Omental fat pad (tissue), 4 donors: Measurements from ENCODE around the gene PTPN14. TPM values are rescaled to one million over a fixed set of nuclear protein-coding genes. Genes with fewer than 3 reads are reported as not detected.
"Not testable (repeated sequence)": the region's sequence is repeated elsewhere in the genome, so short reads cannot be mapped to it uniquely, and the experiment has no call there.

Experiments used
- ATAC-seq: fragments of 150-250 bp; one replicate; pipeline ENCODE4 v1.9.1; 2016; ENCODE audit warnings: mild to moderate bottlenecking, moderate library complexity; ENCODE audit not compliant: low FRiP score
- DNase-seq: peaks from one replicate; pipeline ENCODE4 v3.0.0-alpha.2; 2019; ENCODE audit warnings: low spot score
- CTCF ChIP-seq, 3 donors: fragments of 450-650 bp; IDR thresholded peaks; one replicate each; pipeline ENCODE4 v1.5.1; 2016 to 2017; ENCODE audit warnings: antibody characterized with exemption in 3 of 3, mild to moderate bottlenecking in 3 of 3, moderate library complexity in 2 of 3
- total RNA-seq, 4 donors: library from RNA; depleted of rRNA; stranded (reverse); fragments of >200 nt; gene quantifications; one replicate each; pipeline ENCODE4 v1.1.0, GENCODE V29; 2016

PTPN14 gene
- total RNA-seq, 4 donors from 2014 or later: 27.1 to 39.1 (median 35.7) TPM

- ATAC-seq: no peak
- no peak for TF ChIP-seq CTCF (IDR thresholded peaks at IDR 0.05)
- DNase-seq: no peak
Measured at GRCh38 chr1:214525535-214526019, 25.8 kb downstream of the PTPN14 start.

GRCh38 chr1:214524824-214525223, 26.6 kb downstream of the PTPN14 start:
- DNase-seq (no peak), ATAC-seq (no peak)
- no peak for TF ChIP-seq CTCF (IDR thresholded peaks at IDR 0.05)

GRCh38 chr1:214523124-214523824, 28.1 kb downstream of the PTPN14 start:
- no peak for TF ChIP-seq CTCF (IDR thresholded peaks at IDR 0.05)
- no peak for DNase-seq
- no peak for ATAC-seq

GRCh38 chr1:214521458-214521857, 29.9 kb downstream of the PTPN14 start:
- DNase-seq, ATAC-seq: not testable (repeated sequence)

- ATAC-seq: no peak
- no peak for DNase-seq
- no peak for TF ChIP-seq CTCF (IDR thresholded peaks at IDR 0.05)
Measured at GRCh38 chr1:214520544-214521165, 30.7 kb downstream of the PTPN14 start.

- ATAC-seq (no peak), DNase-seq (no peak)
- no peak for TF ChIP-seq CTCF (IDR thresholded peaks at IDR 0.05)
Measured at GRCh38 chr1:214518361-214518760, 33.0 kb downstream of the PTPN14 start.

GRCh38 chr1:214516434-214517326, 34.7 kb downstream of the PTPN14 start:
- ATAC-seq: no peak
- TF ChIP-seq CTCF (IDR thresholded peaks at IDR 0.05): no peak
- DNase-seq: no peak
